ENCODE measurements around the gene CCBE1. TPM values are rescaled to one million over a fixed set of nuclear protein-coding genes. Genes with fewer than 3 reads are reported as not detected.

The CCBE1 gene
- polyA plus RNA-seq, 2 of the 4 experiments (the other 2 are of a cell fraction) = 3.0 to 9.9 TPM

- ATAC-seq (peak in 1 of 2 experiments; percentile 41; a peak in 2 of 6 replicates), DNase-seq (ENCODE audit: low read depth in 1 of 2, low spot score in 1 of 2) (peak; percentile 6 to 20), FAIRE-seq (no peak)
- no peak overlapping the region for H3K4me3 ChIP-seq
- POLR2A ChIA-PET = no interaction called here
- H3K4me2 ChIP-seq = no peak overlapping the region
- no peak overlapping the region for H3K27ac ChIP-seq
- CTCF ChIA-PET = interaction anchor here (0.7 to 3.7 kb wide), 24 partner anchors 8 to 291 kb away, joined by 3 to 67 read pairs (median 3); partner anchors contain the start of gene CCBE1
- WGBS (ENCODE audit: missing lambda C conversion rate) = 6% methylated on average over 1 of the region's 1 CpG
- H3K9me3 ChIP-seq = no peaks in the 10 kb centered on the region
- TF ChIP-seq CHD2 (IDR thresholded peaks at IDR 0.05; ENCODE audit: low read length, partially characterized antibody) = no peak
- TF ChIP-seq CTCF (IDR thresholded peaks at IDR 0.05) = peak; percentile 51
- TF ChIP-seq RAD21 (conservative IDR thresholded peaks at IDR 0.05 in 1 of 2, IDR thresholded peaks at IDR 0.05 in 1 of 2) = peak; percentile 62 to 67
- TF ChIP-seq SMC3 (IDR thresholded peaks at IDR 0.05) = peak; percentile 54; the same call in 2 of the 3 replicates
- no peak for TF ChIP-seq SREBF2 (IDR thresholded peaks at IDR 0.05)
- TF ChIP-seq, protein P1, sequence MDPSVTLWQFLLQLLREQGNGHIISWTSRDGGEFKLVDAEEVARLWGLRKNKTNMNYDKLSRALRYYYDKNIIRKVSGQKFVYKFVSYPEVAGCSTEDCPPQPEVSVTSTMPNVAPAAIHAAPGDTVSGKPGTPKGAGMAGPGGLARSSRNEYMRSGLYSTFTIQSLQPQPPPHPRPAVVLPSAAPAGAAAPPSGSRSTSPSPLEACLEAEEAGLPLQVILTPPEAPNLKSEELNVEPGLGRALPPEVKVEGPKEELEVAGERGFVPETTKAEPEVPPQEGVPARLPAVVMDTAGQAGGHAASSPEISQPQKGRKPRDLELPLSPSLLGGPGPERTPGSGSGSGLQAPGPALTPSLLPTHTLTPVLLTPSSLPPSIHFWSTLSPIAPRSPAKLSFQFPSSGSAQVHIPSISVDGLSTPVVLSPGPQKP (IDR thresholded peaks at IDR 0.05; ENCODE audit: low read depth, low read length) = no peak
- H3K4me1 ChIP-seq = no peaks in the 10 kb centered on the region
Observed at GRCh38 chr18:59631583-59632181, 65.5 kb downstream of the CCBE1 start.

DNA sequence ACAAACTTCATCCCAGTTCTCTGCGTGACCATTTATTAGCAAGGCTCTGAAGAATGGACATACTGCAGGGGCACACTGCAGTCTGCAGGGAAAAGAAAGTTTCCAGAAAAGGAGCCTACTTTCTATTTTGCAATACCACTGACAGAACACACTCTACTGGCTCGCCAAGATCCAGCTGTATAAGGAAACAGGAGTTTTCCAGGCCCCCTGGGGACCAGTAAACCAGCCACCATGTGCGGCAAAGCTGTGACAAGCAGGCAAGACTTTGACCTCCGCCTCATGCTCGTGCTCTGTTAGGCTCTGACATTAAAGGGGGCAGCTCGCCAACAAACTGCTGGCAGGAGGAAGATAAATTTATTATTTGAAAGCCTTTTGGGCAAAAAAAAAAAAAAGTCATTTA is 67.3 kb downstream of the CCBE1 start:
- WGBS (ENCODE audit: missing lambda C conversion rate) = 54% methylated on average over 6 of the region's 6 CpGs
- Histone ChIP-seq H3K4me3 (no peak overlapping the region), H3K4me1 (no peaks in the 10 kb centered on the region), H3K4me2 (no peak overlapping the region), H3K27ac (no peak overlapping the region), H3K9me3 (no peaks in the 10 kb centered on the region)
- no peak for TF ChIP-seq NFE2L2 (conservative IDR thresholded peaks at IDR 0.05; ENCODE audit: low read length)
- no peak for TF ChIP-seq CHD2 (IDR thresholded peaks at IDR 0.05; ENCODE audit: low read length, partially characterized antibody)
- no peak for TF ChIP-seq SREBF2 (IDR thresholded peaks at IDR 0.05)
- TF ChIP-seq ATOH8 (CRISPR knock-in tag; IDR thresholded peaks at IDR 0.05; ENCODE audit: low read depth) = no peak
- TF ChIP-seq, protein P2, sequence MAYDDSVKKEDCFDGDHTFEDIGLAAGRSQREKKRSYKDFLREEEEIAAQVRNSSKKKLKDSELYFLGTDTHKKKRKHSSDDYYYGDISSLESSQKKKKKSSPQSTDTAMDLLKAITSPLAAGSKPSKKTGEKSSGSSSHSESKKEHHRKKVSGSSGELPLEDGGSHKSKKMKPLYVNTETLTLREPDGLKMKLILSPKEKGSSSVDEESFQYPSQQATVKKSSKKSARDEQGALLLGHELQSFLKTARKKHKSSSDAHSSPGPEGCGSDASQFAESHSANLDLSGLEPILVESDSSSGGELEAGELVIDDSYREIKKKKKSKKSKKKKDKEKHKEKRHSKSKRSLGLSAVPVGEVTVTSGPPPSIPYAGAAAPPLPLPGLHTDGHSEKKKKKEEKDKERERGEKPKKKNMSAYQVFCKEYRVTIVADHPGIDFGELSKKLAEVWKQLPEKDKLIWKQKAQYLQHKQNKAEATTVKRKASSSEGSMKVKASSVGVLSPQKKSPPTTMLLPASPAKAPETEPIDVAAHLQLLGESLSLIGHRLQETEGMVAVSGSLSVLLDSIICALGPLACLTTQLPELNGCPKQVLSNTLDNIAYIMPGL (CRISPR knock-in tag; IDR thresholded peaks at IDR 0.05; ENCODE audit: borderline replicate concordance) = no peak
- no peak for DNase-seq (ENCODE audit: low read depth in 1 of 2, low spot score in 1 of 2)
- ChIA-PET CTCF (interaction anchor here (1.6 to 3.7 kb wide), 2 partner anchors 194 to 245 kb away, joined by 3 to 67 read pairs; no protein-coding TSS in a partner anchor), POLR2A (no interaction called here)
- no peak for FAIRE-seq
- ATAC-seq = no peak

- ChIA-PET POLR2A (no interaction called here), CTCF (no interaction called here)
- H3K27ac ChIP-seq = no peak overlapping the region
- ATAC-seq (no peak), FAIRE-seq (no peak), DNase-seq (ENCODE audit: low read depth in 1 of 2, low spot score in 1 of 2) (no peak)
- H3K4me1 ChIP-seq = no peaks in the 10 kb centered on the region
- no peak overlapping the region for H3K4me3 ChIP-seq
- H3K4me2 ChIP-seq = no peak overlapping the region
- TF ChIP-seq HOXA7 (CRISPR knock-in tag; IDR thresholded peaks at IDR 0.05) (no peak), POLR2A (IDR thresholded peaks at IDR 0.05; ENCODE audit: low read length) (no peak), SMC3 (IDR thresholded peaks at IDR 0.05) (no peak)
- TF ChIP-seq, protein P3, sequence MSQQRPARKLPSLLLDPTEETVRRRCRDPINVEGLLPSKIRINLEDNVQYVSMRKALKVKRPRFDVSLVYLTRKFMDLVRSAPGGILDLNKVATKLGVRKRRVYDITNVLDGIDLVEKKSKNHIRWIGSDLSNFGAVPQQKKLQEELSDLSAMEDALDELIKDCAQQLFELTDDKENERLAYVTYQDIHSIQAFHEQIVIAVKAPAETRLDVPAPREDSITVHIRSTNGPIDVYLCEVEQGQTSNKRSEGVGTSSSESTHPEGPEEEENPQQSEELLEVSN (IDR thresholded peaks at IDR 0.05; ENCODE audit: borderline replicate concordance, low read depth) = no peak
- H3K9me3 ChIP-seq = no peaks in the 10 kb centered on the region
- 71% methylated on average over 1 of the region's 1 CpG for WGBS (ENCODE audit: missing lambda C conversion rate)
Observed at GRCh38 chr18:59628995-59629394, 68.2 kb downstream of the CCBE1 start.
